ENCODE data around the gene PELI3. TPM values are rescaled to one million over a fixed set of nuclear protein-coding genes. Genes with fewer than 3 reads are reported as not detected.

The PELI3 gene
- total RNA-seq, 1 experiment from 2014 or later: 21.1 TPM

DNA sequence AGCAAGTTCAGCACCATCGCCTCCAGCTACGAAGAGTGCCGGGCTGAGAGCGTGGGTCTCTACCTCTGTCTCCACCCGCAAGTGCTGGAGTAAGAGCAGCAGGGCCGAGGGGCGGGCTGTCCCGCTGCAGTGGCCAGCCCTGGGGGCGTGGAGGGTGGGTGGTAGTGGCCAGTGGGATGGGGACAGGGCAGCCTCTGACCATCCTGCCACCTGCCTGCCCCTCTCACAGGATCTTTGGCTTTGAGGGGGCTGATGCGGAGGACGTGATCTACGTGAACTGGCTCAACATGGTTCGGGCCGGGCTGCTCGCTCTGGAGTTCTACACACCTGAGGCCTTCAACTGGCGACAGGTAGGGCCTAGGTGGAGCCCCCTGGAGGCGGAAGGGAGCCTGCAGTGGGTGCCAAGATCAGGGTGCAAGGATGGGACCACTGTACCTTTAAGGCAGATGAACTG, 28.7 kb downstream of the PELI3 start:
- H3K4me3 ChIP-seq (ENCODE audit: low read depth, low read length): no peak overlapping the region
- H3K9me3 ChIP-seq: no peaks in the 10 kb centered on the region
- no peaks in the 10 kb centered on the region for H3K9me3 Mint-ChIP-seq (ENCODE audit: unreplicated experiment)
- peaks cover 3% of the 10 kb centered on the region for H3K36me3 ChIP-seq (ENCODE audit: control insufficient read depth, insufficient read depth, low read length)
- CTCF ChIA-PET: interaction anchor here (0.6 kb wide), 1 partner anchor 209 kb away, joined by 3 read pairs; no protein-coding TSS in a partner anchor
- POLR2A ChIA-PET: no interaction called here
- no peaks in the 10 kb centered on the region for H3K27me3 ChIP-seq (replicated peaks; ENCODE audit: control insufficient read depth, insufficient read depth, low read length)
- H3K36me3 Mint-ChIP-seq (ENCODE audit: insufficient read depth, unreplicated experiment): peaks cover 58% of the 10 kb centered on the region
- no peaks in the 10 kb centered on the region for H3K27me3 Mint-ChIP-seq (ENCODE audit: insufficient read depth, unreplicated experiment)
- no peak overlapping the region for H3K27ac Mint-ChIP-seq (ENCODE audit: unreplicated experiment)
- TF ChIP-seq, protein P1, sequence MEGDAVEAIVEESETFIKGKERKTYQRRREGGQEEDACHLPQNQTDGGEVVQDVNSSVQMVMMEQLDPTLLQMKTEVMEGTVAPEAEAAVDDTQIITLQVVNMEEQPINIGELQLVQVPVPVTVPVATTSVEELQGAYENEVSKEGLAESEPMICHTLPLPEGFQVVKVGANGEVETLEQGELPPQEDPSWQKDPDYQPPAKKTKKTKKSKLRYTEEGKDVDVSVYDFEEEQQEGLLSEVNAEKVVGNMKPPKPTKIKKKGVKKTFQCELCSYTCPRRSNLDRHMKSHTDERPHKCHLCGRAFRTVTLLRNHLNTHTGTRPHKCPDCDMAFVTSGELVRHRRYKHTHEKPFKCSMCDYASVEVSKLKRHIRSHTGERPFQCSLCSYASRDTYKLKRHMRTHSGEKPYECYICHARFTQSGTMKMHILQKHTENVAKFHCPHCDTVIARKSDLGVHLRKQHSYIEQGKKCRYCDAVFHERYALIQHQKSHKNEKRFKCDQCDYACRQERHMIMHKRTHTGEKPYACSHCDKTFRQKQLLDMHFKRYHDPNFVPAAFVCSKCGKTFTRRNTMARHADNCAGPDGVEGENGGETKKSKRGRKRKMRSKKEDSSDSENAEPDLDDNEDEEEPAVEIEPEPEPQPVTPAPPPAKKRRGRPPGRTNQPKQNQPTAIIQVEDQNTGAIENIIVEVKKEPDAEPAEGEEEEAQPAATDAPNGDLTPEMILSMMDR (IDR thresholded peaks at IDR 0.05; ENCODE audit: insufficient read depth in 1 of 2, low read depth in 1 of 2, low read length in 1 of 2, severe bottlenecking in 1 of 2, unreplicated experiment in 1 of 2): peak; percentile 48 to 56
- H3K4me1 ChIP-seq: peaks cover 22% of the 10 kb centered on the region
- intact Hi-C loops (cut with micrococcal nuclease; ENCODE audit: unreplicated experiment): loop anchor here (1.0 kb wide), 1 partner anchor 183 kb away; no protein-coding TSS in a partner anchor
- peak in 1 of 2 experiments; percentile 65 for DNase-seq
- BruUV-seq (replicated peaks): no TSS peak
- H3K4me3 Mint-ChIP-seq (ENCODE audit: unreplicated experiment): no peak overlapping the region
- no peaks in the 10 kb centered on the region for H3K4me1 Mint-ChIP-seq (ENCODE audit: low read depth, unreplicated experiment)

DNA sequence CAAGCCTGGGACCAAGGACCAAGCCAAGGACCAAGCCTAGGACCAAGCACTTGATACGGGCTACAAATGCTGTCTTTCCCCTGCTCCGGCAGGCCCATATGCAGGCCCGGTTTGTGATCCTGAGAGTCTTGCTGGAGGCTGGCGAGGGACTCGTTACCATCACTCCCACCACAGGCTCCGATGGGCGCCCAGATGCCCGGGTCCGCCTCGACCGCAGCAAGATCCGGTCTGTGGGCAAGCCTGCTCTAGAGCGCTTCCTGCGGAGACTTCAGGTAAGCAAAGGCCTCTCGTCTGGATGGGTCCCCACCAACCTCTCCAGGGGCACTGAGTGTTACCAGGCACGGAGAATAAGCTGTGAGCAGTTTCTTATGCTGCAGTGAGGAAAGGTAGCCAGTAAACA, 30.5 kb downstream of the PELI3 start:
- Histone ChIP-seq H3K36me3 (ENCODE audit: control insufficient read depth, insufficient read depth, low read length) (peaks cover 3% of the 10 kb centered on the region), H3K4me3 (ENCODE audit: low read depth, low read length) (no peak overlapping the region), H3K27me3 (replicated peaks; ENCODE audit: control insufficient read depth, insufficient read depth, low read length) (no peaks in the 10 kb centered on the region), H3K4me1 (peaks cover 22% of the 10 kb centered on the region), H3K9me3 (no peaks in the 10 kb centered on the region)
- Mint-ChIP-seq H3K27me3 (ENCODE audit: insufficient read depth, unreplicated experiment) (no peaks in the 10 kb centered on the region), H3K9me3 (ENCODE audit: unreplicated experiment) (no peaks in the 10 kb centered on the region), H3K4me1 (ENCODE audit: low read depth, unreplicated experiment) (no peaks in the 10 kb centered on the region), H3K4me3 (ENCODE audit: unreplicated experiment) (no peak overlapping the region), H3K36me3 (ENCODE audit: insufficient read depth, unreplicated experiment) (peaks cover 66% of the 10 kb centered on the region), H3K27ac (ENCODE audit: unreplicated experiment) (no peak overlapping the region)
- ChIA-PET CTCF (no interaction called here), POLR2A (interaction anchor here (0.6 kb wide), 1 partner anchor 8 kb away, joined by 3 read pairs; no protein-coding TSS in a partner anchor)
- no peak for DNase-seq
- intact Hi-C loops (cut with micrococcal nuclease; ENCODE audit: unreplicated experiment): no loop called here
- TF ChIP-seq, protein P1 (IDR thresholded peaks at IDR 0.05; ENCODE audit: insufficient read depth in 1 of 2, low read depth in 1 of 2, low read length in 1 of 2, severe bottlenecking in 1 of 2, unreplicated experiment in 1 of 2): peak in 1 of 2 experiments; percentile 3
- no TSS peak for BruUV-seq (replicated peaks)

- H3K27me3 ChIP-seq (replicated peaks; ENCODE audit: control insufficient read depth, insufficient read depth, low read length): no peaks in the 10 kb centered on the region
- ChIA-PET POLR2A (interaction anchor here (0.6 kb wide), 1 partner anchor 706 kb away, joined by 3 read pairs; no protein-coding TSS in a partner anchor), CTCF (no interaction called here)
- intact Hi-C loops (cut with micrococcal nuclease; ENCODE audit: unreplicated experiment): no loop called here
- H3K4me3 ChIP-seq (ENCODE audit: low read depth, low read length): no peak overlapping the region
- Mint-ChIP-seq H3K27ac (ENCODE audit: unreplicated experiment) (no peak overlapping the region), H3K4me1 (ENCODE audit: low read depth, unreplicated experiment) (no peaks in the 10 kb centered on the region), H3K4me3 (ENCODE audit: unreplicated experiment) (no peak overlapping the region), H3K27me3 (ENCODE audit: insufficient read depth, unreplicated experiment) (no peaks in the 10 kb centered on the region), H3K9me3 (ENCODE audit: unreplicated experiment) (no peaks in the 10 kb centered on the region), H3K36me3 (ENCODE audit: insufficient read depth, unreplicated experiment) (peaks cover 66% of the 10 kb centered on the region)
- TF ChIP-seq, protein P1 (IDR thresholded peaks at IDR 0.05; ENCODE audit: insufficient read depth in 1 of 2, low read depth in 1 of 2, low read length in 1 of 2, severe bottlenecking in 1 of 2, unreplicated experiment in 1 of 2): no peak
- H3K36me3 ChIP-seq (ENCODE audit: control insufficient read depth, insufficient read depth, low read length): peaks cover 2% of the 10 kb centered on the region
- H3K4me1 ChIP-seq: peaks cover 13% of the 10 kb centered on the region
- no peak for DNase-seq
- BruUV-seq (replicated peaks): no TSS peak
- H3K9me3 ChIP-seq: no peaks in the 10 kb centered on the region
Measured at GRCh38 chr11:66498506-66498905, 31.8 kb downstream of the PELI3 start.

Data from Caco-2 (cell line).